ENCODE data around the gene KCP.

GRCh38 chr7:128861957-128862570 is 48.4 kb downstream of the KCP start:
- TF ChIP-seq CTCF (IDR thresholded peaks at IDR 0.05; ENCODE audit: poor library complexity, severe bottlenecking) (no peak), SMC3 (conservative IDR thresholded peaks at IDR 0.05; ENCODE audit: poor library complexity) (no peak), EZH2 (IDR thresholded peaks at IDR 0.05; ENCODE audit: borderline replicate concordance, insufficient read depth, low read length, poor library complexity, severe bottlenecking) (no peak), RAD21 (conservative IDR thresholded peaks at IDR 0.05) (no peak), EP300 (conservative IDR thresholded peaks at IDR 0.05; ENCODE audit: poor library complexity, severe bottlenecking) (no peak), POLR2AphosphoS5 (IDR thresholded peaks at IDR 0.05) (no peak)
- TF ChIP-seq, protein P1, sequence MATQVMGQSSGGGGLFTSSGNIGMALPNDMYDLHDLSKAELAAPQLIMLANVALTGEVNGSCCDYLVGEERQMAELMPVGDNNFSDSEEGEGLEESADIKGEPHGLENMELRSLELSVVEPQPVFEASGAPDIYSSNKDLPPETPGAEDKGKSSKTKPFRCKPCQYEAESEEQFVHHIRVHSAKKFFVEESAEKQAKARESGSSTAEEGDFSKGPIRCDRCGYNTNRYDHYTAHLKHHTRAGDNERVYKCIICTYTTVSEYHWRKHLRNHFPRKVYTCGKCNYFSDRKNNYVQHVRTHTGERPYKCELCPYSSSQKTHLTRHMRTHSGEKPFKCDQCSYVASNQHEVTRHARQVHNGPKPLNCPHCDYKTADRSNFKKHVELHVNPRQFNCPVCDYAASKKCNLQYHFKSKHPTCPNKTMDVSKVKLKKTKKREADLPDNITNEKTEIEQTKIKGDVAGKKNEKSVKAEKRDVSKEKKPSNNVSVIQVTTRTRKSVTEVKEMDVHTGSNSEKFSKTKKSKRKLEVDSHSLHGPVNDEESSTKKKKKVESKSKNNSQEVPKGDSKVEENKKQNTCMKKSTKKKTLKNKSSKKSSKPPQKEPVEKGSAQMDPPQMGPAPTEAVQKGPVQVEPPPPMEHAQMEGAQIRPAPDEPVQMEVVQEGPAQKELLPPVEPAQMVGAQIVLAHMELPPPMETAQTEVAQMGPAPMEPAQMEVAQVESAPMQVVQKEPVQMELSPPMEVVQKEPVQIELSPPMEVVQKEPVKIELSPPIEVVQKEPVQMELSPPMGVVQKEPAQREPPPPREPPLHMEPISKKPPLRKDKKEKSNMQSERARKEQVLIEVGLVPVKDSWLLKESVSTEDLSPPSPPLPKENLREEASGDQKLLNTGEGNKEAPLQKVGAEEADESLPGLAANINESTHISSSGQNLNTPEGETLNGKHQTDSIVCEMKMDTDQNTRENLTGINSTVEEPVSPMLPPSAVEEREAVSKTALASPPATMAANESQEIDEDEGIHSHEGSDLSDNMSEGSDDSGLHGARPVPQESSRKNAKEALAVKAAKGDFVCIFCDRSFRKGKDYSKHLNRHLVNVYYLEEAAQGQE (IDR thresholded peaks at IDR 0.05; ENCODE audit: borderline replicate concordance) = no peak
